OCI-LY1 (cell line): Measurements from ENCODE around the gene ZFYVE28.

Experiments
- H2AFZ ChIP-seq: fragments of 200-600 bp; sonication (generic), shearing (Covaris generic); 2 replicates; pipeline ENCODE4 v1.6.0; 2014; ENCODE audit warnings: antibody characterized with exemption, mild to moderate bottlenecking, low read length
- H3F3A ChIP-seq: fragments of 200-600 bp; sonication (generic), shearing (Covaris generic); 2 replicates; pipeline ENCODE4 v1.6.0; 2014; ENCODE audit warnings: mild to moderate bottlenecking, antibody characterized with exemption, low read length, moderate library complexity; ENCODE audit not compliant: insufficient read depth
- H3K27ac ChIP-seq: fragments of 200-600 bp; sonication (generic); 2 replicates; pipeline ENCODE4 v1.5.1; 2014; ENCODE audit warnings: low read length, mixed run types, mild to moderate bottlenecking, low read depth; ENCODE audit not compliant: poor library complexity, severe bottlenecking
- H3K27me3 ChIP-seq: fragments of 200-600 bp; sonication (generic); 2 replicates; pipeline ENCODE4 v1.6.0; 2014; ENCODE audit warnings: antibody characterized with exemption, mild to moderate bottlenecking, low read length, moderate library complexity; ENCODE audit not compliant: insufficient read depth
- H3K36me3 ChIP-seq: fragments of 200-600 bp; sonication (generic); 2 replicates; pipeline ENCODE4 v1.6.1; 2014; ENCODE audit warnings: mild to moderate bottlenecking, antibody characterized with exemption, low read length, moderate library complexity, mixed read lengths; ENCODE audit not compliant: insufficient read depth
- H3K4me1 ChIP-seq: fragments of 200-600 bp; sonication (generic); 2 replicates; pipeline ENCODE4 v1.5.1; 2014; ENCODE audit warnings: mild to moderate bottlenecking, low read length, moderate library complexity; ENCODE audit not compliant: insufficient read depth, severe bottlenecking
- H3K4me2 ChIP-seq: fragments of 200-600 bp; sonication (generic), shearing (Covaris generic); 2 replicates; pipeline ENCODE4 v1.6.1; 2014; ENCODE audit warnings: low read length
- H3K4me3 ChIP-seq: fragments of 200-600 bp; sonication (generic); 2 replicates; pipeline ENCODE4 v1.5.1; 2014; ENCODE audit warnings: low read length, low read depth, mild to moderate bottlenecking, mixed read lengths; ENCODE audit not compliant: poor library complexity, severe bottlenecking
- H3K79me2 ChIP-seq: fragments of 200-600 bp; shearing (Covaris generic); 2 replicates; pipeline ENCODE4 v1.6.1; 2016; ENCODE audit warnings: mixed run types, low read length, mixed read lengths; ENCODE audit not compliant: insufficient read depth
- H3K9ac ChIP-seq: fragments of 200-600 bp; sonication (generic), shearing (Covaris generic); 2 replicates; pipeline ENCODE4 v1.6.1; 2014; ENCODE audit warnings: mild to moderate bottlenecking, low read length, mixed read lengths
- H3K9me2 ChIP-seq: fragments of 200-600 bp; sonication (generic), shearing (Covaris generic); 2 replicates; pipeline ENCODE4 v1.6.1; 2014; ENCODE audit warnings: low read depth, mild to moderate bottlenecking, low read length, mixed read lengths
- H3K9me3 ChIP-seq: fragments of 200-600 bp; shearing (Covaris generic); 2 replicates; pipeline ENCODE4 v1.6.1; 2014; ENCODE audit warnings: low read length, mixed read lengths
- H4K20me1 ChIP-seq: fragments of 200-600 bp; sonication (generic), shearing (Covaris generic); 2 replicates; pipeline ENCODE4 v1.6.0; 2016; ENCODE audit warnings: mild to moderate bottlenecking, low read length; ENCODE audit not compliant: insufficient read depth
- CTCF ChIP-seq: fragments of 200-600 bp; sonication (generic), shearing (Covaris generic); IDR thresholded peaks from 2 replicates; pipeline ENCODE4 v1.5.1; 2017; ENCODE audit warnings: mild to moderate bottlenecking, antibody characterized with exemption, low read length, moderate library complexity, mixed read lengths
- EZH2 ChIP-seq: fragments of 200-600 bp; sonication (generic), shearing (Covaris generic); IDR thresholded peaks from 2 replicates; pipeline ENCODE4 v1.8.0; 2017; ENCODE audit warnings: borderline replicate concordance, mixed run types, mild to moderate bottlenecking, antibody characterized with exemption, low read length, moderate library complexity, mixed read lengths

ZFYVE28 gene

DNA sequence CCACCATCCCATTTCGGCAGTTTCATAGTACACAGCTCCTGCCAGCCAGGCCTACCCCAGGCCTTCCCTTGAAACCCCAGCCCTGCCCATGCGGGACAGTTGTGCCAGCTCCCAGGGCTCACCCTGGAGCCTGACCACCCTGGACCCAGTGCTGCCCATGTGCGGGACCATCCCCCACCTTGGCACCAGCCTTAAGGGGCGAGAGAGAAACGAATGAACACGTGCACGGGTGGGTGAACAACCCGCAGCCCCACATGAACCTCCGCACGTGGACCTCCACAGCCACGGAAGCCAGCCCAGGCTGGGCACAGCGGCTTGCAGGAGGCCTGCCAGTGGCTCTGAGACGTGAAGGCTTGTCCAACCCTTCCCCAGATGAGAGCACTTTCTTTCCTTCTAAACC, 80.5 kb downstream of the ZFYVE28 start:
- Histone ChIP-seq H2AFZ (no peak overlapping the region), H3K27me3 (no peaks in the 10 kb centered on the region), H3K36me3 (no peaks in the 10 kb centered on the region), H3K9ac (no peak overlapping the region), H3K79me2 (no peaks in the 10 kb centered on the region), H3K4me2 (no peak overlapping the region), H3F3A (no peaks in the 10 kb centered on the region), H3K27ac (no peak overlapping the region), H3K4me3 (no peak overlapping the region), H3K9me2 (no peaks in the 10 kb centered on the region), H3K9me3 (no peaks in the 10 kb centered on the region), H3K4me1 (no peaks in the 10 kb centered on the region), H4K20me1 (no peaks in the 10 kb centered on the region)
- TF ChIP-seq EZH2, result no peak
- TF ChIP-seq CTCF, result no peak

DNA sequence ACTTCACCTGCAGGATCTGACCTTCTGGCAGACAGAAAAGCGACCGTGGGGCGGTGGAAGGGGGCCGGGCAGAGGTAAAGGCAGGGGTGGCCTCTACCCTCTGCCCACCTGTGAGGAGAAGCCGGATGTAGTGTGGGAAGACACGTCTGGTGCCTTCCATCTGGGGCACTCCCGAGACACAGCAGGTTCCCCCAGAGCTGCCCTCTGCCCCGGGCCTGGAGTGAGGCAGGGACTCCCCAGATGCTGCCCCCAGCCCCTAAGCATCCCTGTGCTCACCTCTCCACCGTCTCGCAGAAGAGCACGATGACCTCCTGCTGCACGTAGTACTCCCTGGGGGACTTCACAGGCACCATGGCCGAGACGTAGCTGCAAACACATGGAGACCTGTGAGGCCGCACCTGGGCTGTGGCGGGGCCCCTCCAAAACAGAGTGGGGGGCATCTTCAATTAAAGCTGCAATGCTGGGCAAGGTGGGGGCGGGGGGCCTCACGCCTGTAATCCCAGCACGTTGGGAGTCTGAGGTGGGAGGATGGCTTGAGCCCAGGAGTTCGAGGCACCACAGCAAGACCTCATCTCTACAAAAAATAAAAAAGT, 81.2 kb downstream of the ZFYVE28 start:
- TF ChIP-seq EZH2, result no peak
- no peak for TF ChIP-seq CTCF
- H3K79me2 ChIP-seq, result no peaks in the 10 kb centered on the region
- H2AFZ ChIP-seq, result no peak overlapping the region
- no peak overlapping the region for H3K4me2 ChIP-seq
- no peaks in the 10 kb centered on the region for H4K20me1 ChIP-seq
- H3K4me3 ChIP-seq, result no peak overlapping the region
- no peak overlapping the region for H3K9ac ChIP-seq
- H3K9me3 ChIP-seq, result no peaks in the 10 kb centered on the region
- H3K27ac ChIP-seq, result no peak overlapping the region
- no peaks in the 10 kb centered on the region for H3F3A ChIP-seq
- no peaks in the 10 kb centered on the region for H3K9me2 ChIP-seq
- H3K4me1 ChIP-seq, result no peaks in the 10 kb centered on the region
- no peaks in the 10 kb centered on the region for H3K36me3 ChIP-seq
- no peaks in the 10 kb centered on the region for H3K27me3 ChIP-seq

DNA sequence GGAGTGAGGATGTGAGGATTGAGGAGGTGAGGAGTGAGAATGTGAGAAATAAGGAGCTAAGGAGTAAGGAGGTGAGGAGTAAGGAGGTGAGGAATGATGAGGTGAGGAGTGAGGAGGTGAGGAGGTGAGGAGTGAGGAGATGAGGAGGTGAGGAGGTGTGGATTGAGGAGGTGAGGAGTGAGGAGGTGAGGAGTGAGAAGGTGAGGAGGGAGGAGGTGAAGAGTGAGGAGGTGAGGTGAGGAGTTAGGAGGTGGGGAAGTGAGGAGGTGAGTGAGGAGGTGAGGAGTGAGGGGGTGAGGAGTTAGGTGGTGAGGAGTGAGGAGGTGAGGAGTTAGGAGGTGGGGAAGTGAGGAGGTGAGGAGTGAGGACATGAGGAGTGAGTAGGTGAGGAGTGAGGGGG, 81.8 kb downstream of the ZFYVE28 start:
- Histone ChIP-seq H3K36me3 (no peaks in the 10 kb centered on the region), H2AFZ (no peak overlapping the region), H3K27ac (no peak overlapping the region), H3K4me3 (no peak overlapping the region), H3K4me1 (no peaks in the 10 kb centered on the region), H3F3A (no peaks in the 10 kb centered on the region), H3K9me3 (no peaks in the 10 kb centered on the region), H3K27me3 (no peaks in the 10 kb centered on the region), H3K79me2 (no peaks in the 10 kb centered on the region), H4K20me1 (no peaks in the 10 kb centered on the region), H3K4me2 (no peak overlapping the region), H3K9me2 (no peaks in the 10 kb centered on the region), H3K9ac (no peak overlapping the region)
- TF ChIP-seq EZH2 (no peak), CTCF (no peak)
